Calu3 (cell line): ENCODE data around the gene KCNMB2. TPM values are rescaled to one million over a fixed set of nuclear protein-coding genes. Genes with fewer than 3 reads are reported as not detected.

Experiments used
- BruUV-seq: library from RNA; stranded (reverse); fragments of 400-500 nt; replicated peaks from 2 replicates; lab custom pipeline; 2021; lab: Mats Ljungman, UMichigan
- CTCF ChIA-PET: fragments of 300-600 bp; sonication (Branson Sonifier 250); formaldehyde crosslinking; loops from one replicate; lab custom pipeline; 2022; ENCODE audit warnings: antibody characterized with exemption; lab: Charles Lee
- DNase-seq: peaks from one replicate; pipeline ENCODE4 v3.0.0; 2022
- H3K27ac Mint-ChIP-seq: one replicate; pipeline ENCODE4 v1.8.0; 2022; ENCODE audit warnings: mixed read lengths; ENCODE audit not compliant: unreplicated experiment
- H3K27me3 Mint-ChIP-seq: one replicate; pipeline ENCODE4 v1.8.0; 2022; ENCODE audit warnings: mixed read lengths; ENCODE audit not compliant: unreplicated experiment
- H3K36me3 Mint-ChIP-seq: one replicate; pipeline ENCODE4 v1.8.0; 2022; ENCODE audit warnings: mild to moderate bottlenecking, moderate library complexity, mixed read lengths; ENCODE audit not compliant: insufficient read depth, unreplicated experiment
- H3K4me1 Mint-ChIP-seq: one replicate; pipeline ENCODE4 v1.8.0; 2022; ENCODE audit warnings: mild to moderate bottlenecking, low read depth, mixed read lengths; ENCODE audit not compliant: unreplicated experiment
- H3K4me3 Mint-ChIP-seq: one replicate; pipeline ENCODE4 v1.8.0; 2022; ENCODE audit warnings: mild to moderate bottlenecking, low read depth, moderate library complexity, mixed read lengths; ENCODE audit not compliant: unreplicated experiment
- H3K9me3 Mint-ChIP-seq: one replicate; pipeline ENCODE4 v1.8.0; 2022; ENCODE audit warnings: low read depth, mixed read lengths; ENCODE audit not compliant: unreplicated experiment
- intact Hi-C: fragments of 100-400 bp; cut with micrococcal nuclease; formaldehyde crosslinking; loops from one replicate; pipeline ENCODE4 v1.10.0; 2022; ENCODE audit not compliant: unreplicated experiment
- total RNA-seq: library from RNA; stranded (reverse); gene quantifications from 2 replicates; pipeline ENCODE4 v1.2.3, GENCODE V29; 2022
- TF ChIP-seq, protein P1 (sequence below): fragments of 200-600 bp; IDR thresholded peaks from one replicate; pipeline ENCODE4 v1.8.0; 2022; ENCODE audit warnings: antibody characterized with exemption; ENCODE audit not compliant: unreplicated experiment

KCNMB2 gene
- total RNA-seq, 1 experiment from 2014 or later, result not detected

DNA sequence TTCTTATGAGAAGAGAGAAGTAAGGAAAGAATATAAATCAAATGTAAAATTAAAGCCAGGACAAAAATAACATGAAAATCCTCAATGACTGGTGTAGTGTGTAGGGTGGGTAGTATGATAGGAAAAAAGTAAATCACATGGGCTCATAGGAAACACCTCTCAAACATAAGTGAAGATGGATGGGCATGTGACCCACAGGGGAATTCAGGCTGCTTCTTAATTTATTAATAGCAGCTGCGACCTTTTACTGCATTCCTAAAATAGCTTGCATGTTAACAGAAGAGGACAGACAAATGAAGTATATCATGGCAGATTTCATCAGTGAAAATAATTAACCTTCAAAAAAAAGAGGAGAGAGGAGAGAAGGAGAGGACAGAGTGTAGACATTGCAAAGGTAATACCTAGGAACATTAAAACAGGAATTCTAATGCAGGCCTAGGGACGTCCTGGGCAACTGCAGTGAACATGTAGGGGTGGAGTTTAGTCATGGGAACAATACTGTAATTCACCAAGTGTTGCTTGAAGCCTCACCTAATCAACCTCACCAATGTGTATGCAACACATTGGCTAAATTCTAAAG is 132.9 kb downstream of the KCNMB2 start:
- H3K4me3 Mint-ChIP-seq, result no peak overlapping the region
- TF ChIP-seq, protein P1, sequence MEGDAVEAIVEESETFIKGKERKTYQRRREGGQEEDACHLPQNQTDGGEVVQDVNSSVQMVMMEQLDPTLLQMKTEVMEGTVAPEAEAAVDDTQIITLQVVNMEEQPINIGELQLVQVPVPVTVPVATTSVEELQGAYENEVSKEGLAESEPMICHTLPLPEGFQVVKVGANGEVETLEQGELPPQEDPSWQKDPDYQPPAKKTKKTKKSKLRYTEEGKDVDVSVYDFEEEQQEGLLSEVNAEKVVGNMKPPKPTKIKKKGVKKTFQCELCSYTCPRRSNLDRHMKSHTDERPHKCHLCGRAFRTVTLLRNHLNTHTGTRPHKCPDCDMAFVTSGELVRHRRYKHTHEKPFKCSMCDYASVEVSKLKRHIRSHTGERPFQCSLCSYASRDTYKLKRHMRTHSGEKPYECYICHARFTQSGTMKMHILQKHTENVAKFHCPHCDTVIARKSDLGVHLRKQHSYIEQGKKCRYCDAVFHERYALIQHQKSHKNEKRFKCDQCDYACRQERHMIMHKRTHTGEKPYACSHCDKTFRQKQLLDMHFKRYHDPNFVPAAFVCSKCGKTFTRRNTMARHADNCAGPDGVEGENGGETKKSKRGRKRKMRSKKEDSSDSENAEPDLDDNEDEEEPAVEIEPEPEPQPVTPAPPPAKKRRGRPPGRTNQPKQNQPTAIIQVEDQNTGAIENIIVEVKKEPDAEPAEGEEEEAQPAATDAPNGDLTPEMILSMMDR, result no peak
- H3K4me1 Mint-ChIP-seq, result peaks cover 13% of the 10 kb centered on the region
- DNase-seq, result no peak
- no peaks in the 10 kb centered on the region for H3K36me3 Mint-ChIP-seq
- H3K27me3 Mint-ChIP-seq, result no peaks in the 10 kb centered on the region
- H3K27ac Mint-ChIP-seq, result no peak overlapping the region
- intact Hi-C loops, result no loop called here
- peaks cover 2% of the 10 kb centered on the region for H3K9me3 Mint-ChIP-seq
- no TSS peak for BruUV-seq
- CTCF ChIA-PET, result interaction anchor here (0.6 kb wide), 1 partner anchor 10 kb away, joined by 3 read pairs; no protein-coding TSS in a partner anchor

- intact Hi-C loops, result loop anchor here (5.0 kb wide), 1 partner anchor 232 kb away; no protein-coding TSS in a partner anchor
Measured at GRCh38 chr3:178669758-178670157, 133.5 kb downstream of the KCNMB2 start.

GRCh38 chr3:178671377-178671776 is 135.1 kb downstream of the KCNMB2 start:
- Mint-ChIP-seq H3K9me3 (peaks cover 2% of the 10 kb centered on the region), H3K4me1 (peaks cover 13% of the 10 kb centered on the region), H3K27me3 (no peaks in the 10 kb centered on the region), H3K4me3 (no peak overlapping the region), H3K36me3 (no peaks in the 10 kb centered on the region), H3K27ac (no peak overlapping the region)
- TF ChIP-seq, protein P1, result no peak
- CTCF ChIA-PET, result interaction anchor here (1.2 kb wide), 1 partner anchor 32 kb away, joined by 3 read pairs; no protein-coding TSS in a partner anchor
- DNase-seq, result no peak
- intact Hi-C loops, result loop anchor here (5.0 kb wide), 1 partner anchor 234 kb away; no protein-coding TSS in a partner anchor
- no TSS peak for BruUV-seq

More at GRCh38 chr3:178669758-178670157, 133.5 kb downstream of the KCNMB2 start:
- H3K27me3 Mint-ChIP-seq, result no peaks in the 10 kb centered on the region
- peaks cover 13% of the 10 kb centered on the region for H3K4me1 Mint-ChIP-seq
- no peaks in the 10 kb centered on the region for H3K36me3 Mint-ChIP-seq
- H3K27ac Mint-ChIP-seq, result no peak overlapping the region
- peaks cover 2% of the 10 kb centered on the region for H3K9me3 Mint-ChIP-seq
- CTCF ChIA-PET, result no interaction called here
- no peak for DNase-seq
- no peak overlapping the region for H3K4me3 Mint-ChIP-seq
- BruUV-seq, result no TSS peak
- TF ChIP-seq, protein P1, result no peak

GRCh38 chr3:178671791-178672190 is 135.6 kb downstream of the KCNMB2 start:
- Mint-ChIP-seq H3K36me3 (no peaks in the 10 kb centered on the region), H3K27me3 (no peaks in the 10 kb centered on the region), H3K4me1 (peaks cover 13% of the 10 kb centered on the region), H3K4me3 (no peak overlapping the region), H3K9me3 (peaks cover 2% of the 10 kb centered on the region), H3K27ac (no peak overlapping the region)
- BruUV-seq, result no TSS peak
- intact Hi-C loops, result loop anchor here (5.0 kb wide), 1 partner anchor 234 kb away; no protein-coding TSS in a partner anchor
- TF ChIP-seq, protein P1, result no peak
- DNase-seq, result peak; percentile 14
- CTCF ChIA-PET, result interaction anchor here (1.2 kb wide), 1 partner anchor 32 kb away, joined by 3 read pairs; no protein-coding TSS in a partner anchor
